T-helper 2 cell treated with Interferon-gamma antibody and Interleukin-4, amounts not matched to agents 5 μg/mL and 100 μg/mL, for 36 hours (primary cell): ENCODE data around the gene MAST3.
"Not testable (repeated sequence)": the region's sequence is repeated elsewhere in the genome, so short reads cannot be mapped to it uniquely, and the experiment has no call there.

Experiments used
- DNase-seq: peaks from one replicate; pipeline ENCODE4 v3.0.0; 2021; ENCODE audit warnings: low spot score
- H3K27ac Mint-ChIP-seq: one replicate; pipeline ENCODE4 v1.8.0; 2021; ENCODE audit warnings: mild to moderate bottlenecking, mixed read lengths
- H3K27me3 Mint-ChIP-seq: one replicate; pipeline ENCODE4 v1.8.0; 2021; ENCODE audit warnings: low read depth, mixed read lengths
- H3K36me3 Mint-ChIP-seq: one replicate; pipeline ENCODE4 v1.8.0; 2021; ENCODE audit warnings: low read depth, mixed read lengths
- H3K4me1 Mint-ChIP-seq: one replicate; pipeline ENCODE4 v1.8.0; 2021; ENCODE audit warnings: low read depth, mixed read lengths
- H3K4me3 Mint-ChIP-seq: one replicate; pipeline ENCODE4 v1.8.0; 2022; ENCODE audit warnings: mild to moderate bottlenecking, moderate library complexity, mixed read lengths
- H3K9me3 Mint-ChIP-seq: one replicate; pipeline ENCODE4 v1.8.0; 2021; ENCODE audit warnings: mixed read lengths

MAST3 gene

GRCh38 chr19:18158467-18158866 lies 60.9 kb downstream of the MAST3 start:
- no peaks in the 10 kb centered on the region for H3K9me3 Mint-ChIP-seq
- H3K27ac Mint-ChIP-seq = no peak overlapping the region
- H3K36me3 Mint-ChIP-seq = peaks cover 4% of the 10 kb centered on the region
- peaks cover 8% of the 10 kb centered on the region for H3K4me1 Mint-ChIP-seq
- H3K4me3 Mint-ChIP-seq = no peak overlapping the region
- H3K27me3 Mint-ChIP-seq = no peaks in the 10 kb centered on the region
- no peak for DNase-seq

GRCh38 chr19:18159059-18159616 lies 61.6 kb downstream of the MAST3 start:
- H3K4me3 Mint-ChIP-seq, DNase-seq, H3K9me3 Mint-ChIP-seq, H3K27me3 Mint-ChIP-seq, H3K27ac Mint-ChIP-seq, H3K4me1 Mint-ChIP-seq, H3K36me3 Mint-ChIP-seq: not testable (repeated sequence)

GRCh38 chr19:18159810-18160209 lies 62.2 kb downstream of the MAST3 start:
- Mint-ChIP-seq H3K9me3 (no peaks in the 10 kb centered on the region), H3K27ac (no peak overlapping the region), H3K27me3 (no peaks in the 10 kb centered on the region), H3K4me1 (peaks cover 1% of the 10 kb centered on the region), H3K36me3 (peaks cover 6% of the 10 kb centered on the region), H3K4me3 (no peak overlapping the region)
- no peak for DNase-seq

- Mint-ChIP-seq H3K27me3 (no peaks in the 10 kb centered on the region), H3K4me1 (peaks cover 1% of the 10 kb centered on the region), H3K27ac (peak overlapping the region; percentile 76), H3K4me3 (peak overlapping the region; percentile 64), H3K36me3 (peaks cover 7% of the 10 kb centered on the region), H3K9me3 (no peaks in the 10 kb centered on the region)
- no peak for DNase-seq
Observed at GRCh38 chr19:18160493-18160970, 63.0 kb downstream of the MAST3 start.

- DNase-seq = peak; percentile 80
- no peaks in the 10 kb centered on the region for H3K27me3 Mint-ChIP-seq
- H3K9me3 Mint-ChIP-seq = no peaks in the 10 kb centered on the region
- peaks cover 1% of the 10 kb centered on the region for H3K4me1 Mint-ChIP-seq
- H3K4me3 Mint-ChIP-seq = peak overlapping the region; percentile 64
- H3K36me3 Mint-ChIP-seq = peaks cover 13% of the 10 kb centered on the region
- H3K27ac Mint-ChIP-seq = no peak overlapping the region
Observed at GRCh38 chr19:18160971-18161635, 63.5 kb downstream of the MAST3 start.

- no peak for DNase-seq
- Mint-ChIP-seq H3K9me3 (no peaks in the 10 kb centered on the region), H3K4me1 (no peaks in the 10 kb centered on the region), H3K27me3 (no peaks in the 10 kb centered on the region), H3K36me3 (peaks cover 12% of the 10 kb centered on the region), H3K4me3 (peak overlapping the region; percentile 26), H3K27ac (peak overlapping the region; percentile 52)
Observed at GRCh38 chr19:18161636-18162002, 64.0 kb downstream of the MAST3 start.

- H3K27ac Mint-ChIP-seq = no peak overlapping the region
- no peaks in the 10 kb centered on the region for H3K27me3 Mint-ChIP-seq
- DNase-seq = no peak
- H3K9me3 Mint-ChIP-seq = no peaks in the 10 kb centered on the region
- no peak overlapping the region for H3K4me3 Mint-ChIP-seq
- peaks cover 14% of the 10 kb centered on the region for H3K36me3 Mint-ChIP-seq
- no peaks in the 10 kb centered on the region for H3K4me1 Mint-ChIP-seq
Observed at GRCh38 chr19:18164072-18164471, 66.5 kb downstream of the MAST3 start.

- H3K4me1 Mint-ChIP-seq = no peaks in the 10 kb centered on the region
- no peaks in the 10 kb centered on the region for H3K9me3 Mint-ChIP-seq
- H3K27ac Mint-ChIP-seq = no peak overlapping the region
- H3K27me3 Mint-ChIP-seq = no peaks in the 10 kb centered on the region
- no peak overlapping the region for H3K4me3 Mint-ChIP-seq
- DNase-seq = no peak
- peaks cover 18% of the 10 kb centered on the region for H3K36me3 Mint-ChIP-seq
Observed at GRCh38 chr19:18165794-18166544, 68.4 kb downstream of the MAST3 start.

- no peaks in the 10 kb centered on the region for H3K4me1 Mint-ChIP-seq
- no peak for DNase-seq
- no peak overlapping the region for H3K27ac Mint-ChIP-seq
- no peaks in the 10 kb centered on the region for H3K27me3 Mint-ChIP-seq
- H3K9me3 Mint-ChIP-seq = no peaks in the 10 kb centered on the region
- no peak overlapping the region for H3K4me3 Mint-ChIP-seq
- peaks cover 18% of the 10 kb centered on the region for H3K36me3 Mint-ChIP-seq
Observed at GRCh38 chr19:18167011-18167410, 69.4 kb downstream of the MAST3 start.

GRCh38 chr19:18167975-18168645 lies 70.5 kb downstream of the MAST3 start:
- no peak overlapping the region for H3K4me3 Mint-ChIP-seq
- H3K36me3 Mint-ChIP-seq = peaks cover 18% of the 10 kb centered on the region
- peaks cover 3% of the 10 kb centered on the region for H3K4me1 Mint-ChIP-seq
- H3K27ac Mint-ChIP-seq = no peak overlapping the region
- DNase-seq = peak; percentile 45
- H3K9me3 Mint-ChIP-seq = no peaks in the 10 kb centered on the region
- no peaks in the 10 kb centered on the region for H3K27me3 Mint-ChIP-seq

- peaks cover 5% of the 10 kb centered on the region for H3K4me1 Mint-ChIP-seq
- H3K36me3 Mint-ChIP-seq = peaks cover 13% of the 10 kb centered on the region
- no peak overlapping the region for H3K27ac Mint-ChIP-seq
- no peaks in the 10 kb centered on the region for H3K9me3 Mint-ChIP-seq
- no peak overlapping the region for H3K4me3 Mint-ChIP-seq
- no peaks in the 10 kb centered on the region for H3K27me3 Mint-ChIP-seq
- DNase-seq = no peak
Observed at GRCh38 chr19:18168673-18169381, 71.2 kb downstream of the MAST3 start.

- Mint-ChIP-seq H3K4me1 (peaks cover 15% of the 10 kb centered on the region), H3K4me3 (no peak overlapping the region), H3K36me3 (peaks cover 12% of the 10 kb centered on the region), H3K27ac (peak overlapping the region; percentile 4), H3K9me3 (no peaks in the 10 kb centered on the region), H3K27me3 (no peaks in the 10 kb centered on the region)
- no peak for DNase-seq
Observed at GRCh38 chr19:18170714-18171255, 73.2 kb downstream of the MAST3 start.

- peak overlapping the region; percentile 31 for H3K27ac Mint-ChIP-seq
- no peak overlapping the region for H3K4me3 Mint-ChIP-seq
- H3K36me3 Mint-ChIP-seq = peaks cover 14% of the 10 kb centered on the region
Observed at GRCh38 chr19:18171605-18172327, 74.2 kb downstream of the MAST3 start.

More at GRCh38 chr19:18171605-18172327, 74.2 kb downstream of the MAST3 start:
- no peaks in the 10 kb centered on the region for H3K27me3 Mint-ChIP-seq
- H3K9me3 Mint-ChIP-seq = no peaks in the 10 kb centered on the region
- DNase-seq = no peak
- peaks cover 18% of the 10 kb centered on the region for H3K4me1 Mint-ChIP-seq
